Epithelial cell of esophagus (primary cell): ENCODE results near the gene MMP28.

Experiments used
- DNase-seq: peaks from one replicate; pipeline ENCODE4 v3.0.0; 2010; ENCODE audit warnings: low read depth
- H3K4me3 ChIP-seq: 2 replicates; pipeline ENCODE4 v1.5.1; 2011; ENCODE audit warnings: mild to moderate bottlenecking, low read length, control low read depth
- CTCF ChIP-seq: IDR thresholded peaks from 2 replicates; pipeline ENCODE4 v1.5.1; 2011; ENCODE audit warnings: low read depth, mild to moderate bottlenecking, low read length, control low read depth, inconsistent platforms; ENCODE audit not compliant: insufficient read depth; ENCODE audit errors: missing control alignments

The MMP28 gene

GRCh38 chr17:35791681-35792350 is 3.6 kb downstream of the MMP28 start:
- H3K4me3 ChIP-seq, result no peak overlapping the region

DNA sequence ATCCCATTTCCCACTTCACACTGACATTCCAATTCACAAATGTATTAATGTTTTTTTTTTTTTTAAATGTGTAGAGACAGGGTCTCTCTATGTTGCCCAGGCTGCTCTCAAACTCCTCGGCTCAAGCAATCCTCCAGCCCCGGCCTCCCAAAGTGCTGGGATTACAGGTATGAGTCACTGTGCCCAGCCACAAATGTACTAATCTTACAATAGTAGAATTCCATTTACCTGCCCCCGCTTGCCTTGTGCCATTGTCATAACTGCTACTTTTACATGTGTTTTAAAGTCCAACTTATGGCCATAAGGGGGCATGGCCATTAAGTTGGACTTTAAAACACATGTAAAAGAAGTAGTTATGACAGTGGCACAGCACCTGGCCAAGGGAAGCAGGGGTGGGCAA is 4.6 kb downstream of the MMP28 start:
- DNase-seq, result peak; percentile 70
- no peak overlapping the region for H3K4me3 ChIP-seq
- TF ChIP-seq CTCF, result no peak

More at GRCh38 chr17:35791681-35792350, 3.6 kb downstream of the MMP28 start:
- no peak for TF ChIP-seq CTCF
- DNase-seq, result no peak

GRCh38 chr17:35788477-35789368 is 6.7 kb downstream of the MMP28 start:
- no peak for TF ChIP-seq CTCF
- peak; percentile 97 for DNase-seq
- H3K4me3 ChIP-seq, result no peak overlapping the region

DNA sequence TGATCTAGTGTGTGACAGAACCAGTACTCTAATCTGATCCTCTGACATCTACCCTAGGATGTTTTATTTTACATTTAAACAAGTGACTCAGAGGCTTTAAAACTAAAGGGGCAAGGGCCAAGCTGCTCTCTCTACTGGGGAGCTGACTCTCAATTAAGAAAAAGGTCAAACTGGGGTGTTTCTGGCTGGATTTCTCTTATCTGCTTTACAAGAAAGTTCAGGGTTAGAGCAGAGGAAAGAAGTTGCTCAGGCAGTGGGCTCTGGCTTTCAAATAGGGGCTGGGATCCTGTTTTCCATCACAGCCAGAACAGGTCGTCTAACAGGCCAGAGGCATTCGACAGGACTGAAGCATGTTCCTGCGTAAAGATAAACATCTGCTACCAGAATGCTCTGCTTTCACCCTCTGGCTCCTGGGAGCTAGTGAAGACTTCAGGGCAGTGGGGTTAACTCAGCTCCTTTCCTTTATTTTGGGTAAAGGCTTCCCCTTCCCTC is 8.5 kb downstream of the MMP28 start:
- no peak for TF ChIP-seq CTCF
- DNase-seq, result no peak
- H3K4me3 ChIP-seq, result no peak overlapping the region

- TF ChIP-seq CTCF, result no peak
- peak; percentile 99 for DNase-seq
- no peak overlapping the region for H3K4me3 ChIP-seq
Measured at GRCh38 chr17:35784895-35785294, 10.5 kb downstream of the MMP28 start.

GRCh38 chr17:35780950-35781349 is 14.5 kb downstream of the MMP28 start:
- no peak for DNase-seq
- H3K4me3 ChIP-seq, result no peak overlapping the region
- no peak for TF ChIP-seq CTCF
